ENCODE measurements around the gene TMEM271.

TMEM271 gene

DNA sequence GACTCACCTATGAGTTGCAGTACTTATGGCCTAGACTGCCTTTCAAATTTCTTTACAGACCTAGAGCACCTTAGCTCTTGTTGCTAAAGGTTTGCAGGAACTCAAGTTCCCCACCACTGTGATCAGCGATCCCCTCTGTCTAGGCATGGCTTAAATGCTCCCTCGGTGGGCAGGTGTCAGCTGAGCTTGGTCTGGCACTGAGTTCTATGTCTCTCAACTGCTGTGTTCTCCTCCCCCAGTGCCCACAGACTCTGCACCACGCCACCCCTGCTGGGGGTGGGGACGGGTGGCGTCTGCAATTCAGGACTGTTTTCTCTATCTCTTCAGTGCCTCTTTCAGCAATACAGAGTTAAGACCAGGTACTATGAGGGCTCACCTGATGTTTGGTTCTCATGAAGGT, 30.5 kb downstream of the TMEM271 start:
- H3K27ac Mint-ChIP-seq: no peak overlapping the region
- no peak overlapping the region for H3K4me3 Mint-ChIP-seq
- DNase-seq (ENCODE audit: low spot score in 2 of 2): no peak
- H3K36me3 Mint-ChIP-seq: peaks cover 2% of the 10 kb centered on the region
- H3K4me1 Mint-ChIP-seq: no peaks in the 10 kb centered on the region
- no peak for ATAC-seq (ENCODE audit: low read depth)
- peaks cover 17% of the 10 kb centered on the region for H3K9me3 Mint-ChIP-seq
- peaks cover 3% of the 10 kb centered on the region for H3K27me3 Mint-ChIP-seq

- no peak for ATAC-seq (ENCODE audit: low read depth)
These were observed 31.5 kb downstream of the TMEM271 start for GRCh38 chr4:544386-545105.

GRCh38 chr4:541271-541670, 34.8 kb downstream of the TMEM271 start:
- peaks cover 15% of the 10 kb centered on the region for H3K9me3 Mint-ChIP-seq
- no peak overlapping the region for H3K27ac Mint-ChIP-seq
- H3K27me3 Mint-ChIP-seq: no peaks in the 10 kb centered on the region
- no peak for ATAC-seq (ENCODE audit: low read depth)
- no peaks in the 10 kb centered on the region for H3K4me1 Mint-ChIP-seq
- no peak for DNase-seq (ENCODE audit: low spot score in 2 of 2)
- no peak overlapping the region for H3K4me3 Mint-ChIP-seq
- peaks cover 15% of the 10 kb centered on the region for H3K36me3 Mint-ChIP-seq

More at GRCh38 chr4:544386-545105, 31.5 kb downstream of the TMEM271 start:
- Mint-ChIP-seq H3K36me3 (peaks cover 2% of the 10 kb centered on the region), H3K4me3 (no peak overlapping the region), H3K27ac (no peak overlapping the region), H3K27me3 (peaks cover 3% of the 10 kb centered on the region), H3K9me3 (peaks cover 17% of the 10 kb centered on the region), H3K4me1 (no peaks in the 10 kb centered on the region)
- no peak for DNase-seq (ENCODE audit: low spot score in 2 of 2)

DNA sequence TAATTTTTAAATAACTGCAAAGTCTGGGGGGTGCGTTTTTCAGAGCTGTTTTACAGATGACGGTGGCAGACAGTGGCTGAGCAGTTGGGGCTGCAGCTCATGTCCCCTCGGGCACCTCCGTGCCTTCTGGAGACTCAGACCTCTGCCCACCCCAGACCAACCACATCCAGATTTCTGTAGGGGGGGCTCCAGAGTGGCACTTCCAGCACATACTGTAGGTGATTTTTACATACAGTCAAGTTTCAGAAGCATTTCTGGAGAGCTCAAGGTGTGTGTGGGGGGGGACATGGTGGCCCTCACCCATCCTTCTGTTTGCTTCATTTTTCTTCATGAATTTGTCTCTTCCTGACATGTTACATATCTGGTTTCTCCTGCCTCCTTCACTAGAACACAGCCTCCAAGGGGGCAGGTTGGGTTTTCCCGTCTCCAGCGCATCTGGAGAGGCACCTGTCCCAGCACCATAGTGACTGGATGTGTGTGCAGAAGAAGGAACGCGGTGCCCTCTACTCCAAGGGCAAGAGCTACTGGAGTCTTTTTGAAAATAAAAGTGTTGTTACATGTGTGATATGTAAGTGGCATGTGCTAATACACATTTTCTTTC, 37.5 kb downstream of the TMEM271 start:
- DNase-seq (ENCODE audit: low spot score in 2 of 2) (no peak), ATAC-seq (ENCODE audit: low read depth) (no peak)
- Mint-ChIP-seq H3K36me3 (peaks cover 31% of the 10 kb centered on the region), H3K4me3 (no peak overlapping the region), H3K9me3 (peaks cover 4% of the 10 kb centered on the region), H3K27ac (no peak overlapping the region), H3K27me3 (no peaks in the 10 kb centered on the region), H3K4me1 (no peaks in the 10 kb centered on the region)

DNA sequence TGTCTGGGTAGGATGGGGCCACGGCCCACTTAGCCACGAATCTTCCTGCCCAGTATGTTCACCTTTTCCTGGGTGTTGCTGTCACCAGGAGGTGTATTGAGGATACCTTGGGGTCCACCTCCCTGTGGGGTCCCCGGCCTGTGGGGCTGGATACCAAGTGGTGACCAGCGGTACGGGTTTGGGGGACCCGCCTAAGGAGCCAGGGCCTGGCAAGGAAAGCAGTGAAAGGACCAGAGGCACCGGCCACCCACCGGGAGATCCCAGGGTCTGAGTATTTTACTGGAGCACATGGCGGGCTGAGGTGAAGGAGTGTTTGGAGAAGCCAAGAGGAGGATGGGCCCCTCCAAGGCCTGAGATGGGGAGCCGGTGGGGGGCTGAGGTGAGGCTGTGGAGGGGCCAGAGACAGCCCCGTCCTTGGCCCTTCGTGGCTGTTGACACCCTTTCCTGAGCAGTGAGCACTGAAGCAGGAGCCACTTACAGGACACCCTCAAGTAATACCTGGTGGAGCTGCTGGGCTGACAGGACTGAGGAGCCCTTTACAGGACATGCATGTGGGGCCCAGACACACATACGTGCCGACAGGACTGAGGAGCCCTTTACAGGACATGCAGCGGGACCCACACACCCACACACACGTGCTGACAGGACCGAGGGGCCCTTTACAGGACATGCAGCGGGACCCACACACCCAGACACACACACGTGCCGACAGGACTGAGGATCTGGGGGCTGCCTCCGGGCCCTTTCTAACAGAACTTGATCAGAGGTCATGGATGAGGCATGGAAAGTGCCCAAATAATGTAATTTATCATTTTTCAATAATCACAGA, 38.4 kb downstream of the TMEM271 start:
- no peak for ATAC-seq (ENCODE audit: low read depth)
- H3K36me3 Mint-ChIP-seq: peaks cover 35% of the 10 kb centered on the region

DNA sequence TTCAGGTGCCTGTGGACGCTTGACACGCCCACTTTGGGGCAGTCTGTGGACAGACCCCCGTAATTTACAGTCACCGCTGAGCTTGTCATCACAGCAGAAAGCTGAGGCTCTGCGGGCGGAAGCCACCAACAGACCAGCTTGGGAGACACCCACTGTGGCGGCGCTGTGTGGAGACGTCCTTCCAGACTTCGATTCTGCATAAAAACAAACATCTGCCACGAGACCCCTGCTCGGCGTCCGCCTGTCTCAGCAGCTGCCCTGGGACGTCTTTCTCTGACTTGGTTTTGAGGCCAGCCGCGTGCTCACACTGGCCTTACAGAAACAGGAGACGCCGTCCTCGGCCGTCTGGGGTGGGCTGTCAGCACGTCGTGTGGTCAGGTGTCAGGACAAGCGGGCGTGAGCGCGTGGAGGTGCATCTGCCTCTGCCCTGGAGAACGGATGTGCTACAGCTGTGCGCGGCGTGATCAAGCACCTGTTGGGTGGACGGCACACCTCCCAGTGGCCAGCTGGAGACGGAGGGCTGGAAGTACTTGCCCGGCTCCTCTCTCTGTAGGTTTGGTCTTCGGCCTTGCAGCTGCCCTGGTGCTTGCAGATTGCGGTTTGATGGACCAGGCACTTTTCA, 39.6 kb downstream of the TMEM271 start:
- ATAC-seq (ENCODE audit: low read depth) (no peak), DNase-seq (ENCODE audit: low spot score in 2 of 2) (no peak)
- Mint-ChIP-seq H3K27me3 (no peaks in the 10 kb centered on the region), H3K27ac (no peak overlapping the region), H3K9me3 (peaks cover 5% of the 10 kb centered on the region), H3K36me3 (peaks cover 46% of the 10 kb centered on the region), H3K4me1 (no peaks in the 10 kb centered on the region), H3K4me3 (no peak overlapping the region)

More for the DNA sequence above, 38.4 kb downstream of the TMEM271 start:
- Mint-ChIP-seq H3K27me3 (no peaks in the 10 kb centered on the region), H3K9me3 (peaks cover under 1% of the 10 kb centered on the region), H3K4me1 (no peaks in the 10 kb centered on the region), H3K4me3 (no peak overlapping the region), H3K27ac (no peak overlapping the region)
- DNase-seq (ENCODE audit: low spot score in 2 of 2): no peak

GRCh38 chr4:535924-536281, 40.2 kb downstream of the TMEM271 start:
- Mint-ChIP-seq H3K36me3 (peaks cover 48% of the 10 kb centered on the region), H3K27ac (no peak overlapping the region), H3K4me1 (no peaks in the 10 kb centered on the region), H3K9me3 (peaks cover 5% of the 10 kb centered on the region), H3K4me3 (no peak overlapping the region), H3K27me3 (no peaks in the 10 kb centered on the region)
- ATAC-seq (ENCODE audit: low read depth) (no peak), DNase-seq (ENCODE audit: low spot score in 2 of 2) (no peak)

DNA sequence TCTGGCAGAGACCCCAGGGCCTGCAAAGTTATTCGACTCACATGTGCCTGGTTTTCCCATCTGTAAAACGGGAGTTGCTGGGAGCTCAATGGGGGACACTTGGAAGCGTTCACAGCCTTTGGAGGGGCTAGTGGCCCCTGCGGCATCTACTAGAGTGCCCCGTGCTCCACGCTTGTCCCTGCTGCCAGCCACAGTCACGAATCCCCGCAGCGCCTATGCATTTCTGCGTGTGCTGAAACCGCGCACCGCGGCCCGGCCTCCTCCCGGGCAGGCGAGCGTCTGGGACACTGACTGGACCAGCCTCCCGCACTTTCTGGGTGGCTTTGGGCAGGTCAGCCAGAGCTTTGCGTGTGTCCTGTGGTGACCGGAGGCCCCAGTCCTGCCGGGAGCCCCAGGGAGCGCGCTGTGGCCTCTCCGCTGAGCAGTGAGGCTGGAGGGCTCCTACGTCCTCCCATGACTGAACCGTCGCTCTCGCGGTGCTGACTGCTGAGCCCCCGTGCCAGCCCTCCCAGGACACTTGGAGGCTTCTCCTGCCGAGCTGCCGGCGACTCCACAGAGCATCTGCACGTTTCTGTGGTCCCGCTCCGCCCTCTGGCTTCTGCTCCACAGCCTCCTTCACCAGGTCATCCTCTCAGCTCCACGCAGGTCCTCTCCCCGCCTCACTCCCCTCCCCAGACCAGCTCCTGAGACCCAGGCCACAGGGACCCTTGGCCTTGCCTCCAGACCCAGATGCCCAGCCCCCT, 40.7 kb downstream of the TMEM271 start:
- Mint-ChIP-seq H3K36me3 (peaks cover 50% of the 10 kb centered on the region), H3K4me1 (no peaks in the 10 kb centered on the region), H3K27ac (no peak overlapping the region), H3K9me3 (peaks cover 5% of the 10 kb centered on the region), H3K4me3 (no peak overlapping the region), H3K27me3 (no peaks in the 10 kb centered on the region)
- DNase-seq (ENCODE audit: low spot score in 2 of 2) (no peak), ATAC-seq (ENCODE audit: low read depth) (no peak)

- H3K36me3 Mint-ChIP-seq: peaks cover 56% of the 10 kb centered on the region
- H3K9me3 Mint-ChIP-seq: peaks cover 5% of the 10 kb centered on the region
- no peak for ATAC-seq (ENCODE audit: low read depth)
- no peak overlapping the region for H3K4me3 Mint-ChIP-seq
- no peaks in the 10 kb centered on the region for H3K4me1 Mint-ChIP-seq
- no peak for DNase-seq (ENCODE audit: low spot score in 2 of 2)
- no peaks in the 10 kb centered on the region for H3K27me3 Mint-ChIP-seq
- H3K27ac Mint-ChIP-seq: no peak overlapping the region
These were observed 41.4 kb downstream of the TMEM271 start for GRCh38 chr4:534576-535151.

GRCh38 chr4:534101-534575, 42.0 kb downstream of the TMEM271 start:
- H3K4me1 Mint-ChIP-seq: no peaks in the 10 kb centered on the region
- ATAC-seq (ENCODE audit: low read depth) (no peak), DNase-seq (ENCODE audit: low spot score in 2 of 2) (no peak)
- H3K27me3 Mint-ChIP-seq: no peaks in the 10 kb centered on the region
- H3K4me3 Mint-ChIP-seq: no peak overlapping the region
- no peak overlapping the region for H3K27ac Mint-ChIP-seq
- H3K36me3 Mint-ChIP-seq: peaks cover 56% of the 10 kb centered on the region
- H3K9me3 Mint-ChIP-seq: peaks cover 5% of the 10 kb centered on the region

DNA sequence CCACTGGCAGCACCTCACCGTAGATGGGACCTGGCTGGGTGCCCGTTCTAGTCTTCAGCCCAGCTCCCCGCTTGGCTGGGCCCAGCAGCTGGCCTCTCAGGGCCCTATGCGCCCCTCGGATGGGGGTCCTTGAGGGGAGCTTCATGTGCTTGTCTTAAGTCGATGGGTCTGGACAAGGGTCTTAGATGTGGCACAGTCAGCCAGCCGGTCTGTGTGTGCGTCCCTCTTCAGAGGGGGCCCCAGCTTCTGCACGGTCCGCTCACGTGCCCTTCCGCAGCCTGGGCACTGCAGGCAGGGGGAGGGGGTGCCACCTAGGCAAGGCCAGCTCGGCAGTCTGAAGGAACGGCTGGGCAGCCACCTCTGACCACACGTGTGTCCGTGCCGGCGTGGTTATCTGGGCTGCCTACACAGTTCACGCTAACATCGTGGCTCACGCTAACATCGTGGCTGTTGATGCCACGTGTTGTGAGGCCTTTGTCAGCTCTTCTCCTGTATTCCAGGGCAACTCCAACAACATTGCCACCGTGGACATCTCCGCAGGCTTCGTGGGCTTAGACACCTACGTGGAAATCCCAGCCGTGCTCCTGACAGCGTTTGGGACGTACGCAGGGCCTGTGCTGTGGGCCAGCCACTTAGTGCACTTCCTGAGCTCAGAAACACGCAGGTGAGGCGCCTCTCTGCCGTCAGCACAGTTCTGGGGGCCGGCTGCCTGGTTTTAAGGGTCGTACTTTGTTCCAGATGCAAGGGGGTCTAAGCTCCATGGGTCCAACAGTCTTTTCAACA, 42.6 kb downstream of the TMEM271 start:
- Mint-ChIP-seq H3K36me3 (peaks cover 57% of the 10 kb centered on the region), H3K27me3 (no peaks in the 10 kb centered on the region), H3K4me1 (no peaks in the 10 kb centered on the region), H3K4me3 (no peak overlapping the region), H3K9me3 (peaks cover 5% of the 10 kb centered on the region), H3K27ac (no peak overlapping the region)
- no peak for ATAC-seq (ENCODE audit: low read depth)
- no peak for DNase-seq (ENCODE audit: low spot score in 2 of 2)

DNA sequence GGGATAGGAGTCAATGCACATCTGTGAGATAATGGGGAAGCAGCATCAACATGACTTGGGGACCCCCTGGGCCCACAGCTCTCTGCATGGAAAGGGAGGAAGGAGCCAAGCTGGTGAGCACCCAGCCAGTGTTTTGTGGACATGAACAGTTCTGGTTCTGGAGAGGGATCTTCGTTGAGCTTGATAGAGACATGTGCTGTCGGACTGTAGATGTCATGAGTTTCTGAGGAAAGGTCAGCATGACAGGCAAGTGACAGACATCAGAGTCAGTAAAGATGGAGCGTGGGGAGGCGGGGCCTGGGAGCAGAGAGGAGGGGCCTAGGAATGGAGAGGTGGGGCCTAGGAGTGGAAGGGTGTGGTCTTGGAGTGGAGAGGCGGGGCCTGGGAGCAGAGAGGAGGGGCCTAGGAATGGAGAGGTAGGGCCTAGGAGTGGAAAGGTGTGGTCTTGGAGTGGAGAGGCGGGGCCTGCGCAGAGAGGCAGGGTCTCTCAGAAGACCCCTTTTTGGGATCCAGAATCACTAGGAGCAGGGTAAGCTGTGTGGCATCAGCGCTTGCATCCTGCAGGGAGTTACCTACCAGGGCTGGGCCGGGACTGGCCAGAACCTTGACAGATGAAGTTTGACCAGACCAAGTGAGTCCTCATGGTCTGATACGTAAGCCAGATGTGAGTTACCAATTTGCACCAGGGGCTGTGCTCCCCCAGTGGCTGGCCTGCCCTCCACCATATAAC, 43.3 kb downstream of the TMEM271 start:
- Mint-ChIP-seq H3K36me3 (peaks cover 54% of the 10 kb centered on the region), H3K27ac (peak overlapping the region; percentile 73), H3K4me1 (no peaks in the 10 kb centered on the region), H3K27me3 (no peaks in the 10 kb centered on the region), H3K9me3 (peaks cover 5% of the 10 kb centered on the region), H3K4me3 (no peak overlapping the region)
- DNase-seq (ENCODE audit: low spot score in 2 of 2) (no peak), ATAC-seq (ENCODE audit: low read depth) (no peak)
